ENCODE measurements around the gene IFNGR2. TPM values are rescaled to one million over a fixed set of nuclear protein-coding genes. Genes with fewer than 3 reads are reported as not detected.

The IFNGR2 gene
- total and polyA plus RNA-seq, 2 of the 13 experiments (the other 11 are each of a cell fraction or from before 2014, with no cell fraction given), result 61.3 to 117 TPM

DNA sequence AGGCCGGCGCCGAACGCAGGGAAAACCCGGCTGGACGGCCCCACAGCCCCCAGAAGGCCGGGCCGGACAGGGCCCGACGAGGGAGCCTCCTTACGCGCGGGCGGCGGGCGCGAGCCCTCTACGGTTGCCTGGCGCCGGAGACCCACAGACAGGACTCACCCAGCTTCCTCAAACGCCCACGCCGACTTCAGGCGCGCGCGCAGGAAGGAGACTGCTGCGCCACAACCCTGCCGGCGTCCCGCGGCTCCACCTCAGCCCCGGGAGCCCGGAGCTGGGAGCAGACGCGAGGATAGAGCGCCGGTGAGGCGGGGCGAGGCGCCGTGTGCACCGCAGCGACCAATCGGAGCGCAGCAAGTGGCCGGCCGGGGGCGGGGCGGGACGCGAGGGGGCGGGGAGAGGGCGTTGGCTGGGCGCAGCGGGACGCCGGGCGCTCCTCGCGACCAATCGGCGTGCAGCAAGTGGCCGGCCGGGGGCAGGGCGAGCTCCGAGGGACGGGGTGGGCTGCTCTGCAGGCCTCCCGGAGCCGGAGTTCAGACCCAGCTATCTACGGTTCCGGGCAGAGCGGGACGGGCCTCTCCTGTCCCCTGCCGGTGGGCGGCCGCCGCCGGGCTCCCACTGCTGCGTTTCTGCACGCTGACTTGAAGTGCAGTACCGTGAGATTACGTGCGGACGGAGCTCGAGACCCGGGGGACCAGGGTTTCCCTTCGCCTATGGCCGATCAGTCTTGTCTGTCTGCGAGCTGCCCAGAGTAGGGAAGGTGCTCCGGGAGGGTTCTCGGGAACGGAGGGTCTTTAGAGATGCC, 76.7 kb downstream of the IFNGR2 start, which contains the start of gene TMEM50B (continued):
- TF ChIP-seq, protein P1, sequence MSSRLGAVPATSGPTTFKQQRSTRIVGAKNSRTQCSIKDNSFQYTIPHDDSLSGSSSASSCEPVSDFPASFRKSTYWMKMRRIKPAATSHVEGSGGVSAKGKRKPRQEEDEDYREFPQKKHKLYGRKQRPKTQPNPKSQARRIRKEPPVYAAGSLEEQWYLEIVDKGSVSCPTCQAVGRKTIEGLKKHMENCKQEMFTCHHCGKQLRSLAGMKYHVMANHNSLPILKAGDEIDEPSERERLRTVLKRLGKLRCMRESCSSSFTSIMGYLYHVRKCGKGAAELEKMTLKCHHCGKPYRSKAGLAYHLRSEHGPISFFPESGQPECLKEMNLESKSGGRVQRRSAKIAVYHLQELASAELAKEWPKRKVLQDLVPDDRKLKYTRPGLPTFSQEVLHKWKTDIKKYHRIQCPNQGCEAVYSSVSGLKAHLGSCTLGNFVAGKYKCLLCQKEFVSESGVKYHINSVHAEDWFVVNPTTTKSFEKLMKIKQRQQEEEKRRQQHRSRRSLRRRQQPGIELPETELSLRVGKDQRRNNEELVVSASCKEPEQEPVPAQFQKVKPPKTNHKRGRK (CRISPR knock-in tag; IDR thresholded peaks at IDR 0.05), result no peak
- TF ChIP-seq ZFP36L2 (CRISPR knock-in tag; IDR thresholded peaks at IDR 0.05) (no peak), RFXAP (CRISPR knock-in tag; IDR thresholded peaks at IDR 0.05; ENCODE audit: borderline replicate concordance) (peak; percentile 58; the same call in 1 of the 2 replicates), CREM (IDR thresholded peaks at IDR 0.05) (0 out of 2 replicates have a peak, but pooled peaks have one; percentile 15), CREM (CRISPR knock-in tag; IDR thresholded peaks at IDR 0.05) (no peak), JDP2 (CRISPR knock-in tag; IDR thresholded peaks at IDR 0.05; ENCODE audit: borderline replicate concordance) (no peak), ZNF264 (CRISPR knock-in tag; IDR thresholded peaks at IDR 0.05) (peak; percentile 47; the same call in 1 of the 2 replicates), ZNF652 (CRISPR knock-in tag; IDR thresholded peaks at IDR 0.05; ENCODE audit: borderline replicate concordance, low read depth) (no peak), ZNF484 (CRISPR knock-in tag; IDR thresholded peaks at IDR 0.05; ENCODE audit: borderline replicate concordance, low read depth) (no peak), DNMT3B (CRISPR knock-in tag; conservative IDR thresholded peaks at IDR 0.05) (0 out of 2 replicates have a peak, but pooled peaks have one; percentile 49), SP1 (IDR thresholded peaks at IDR 0.05) (no peak), SP1 (CRISPR knock-in tag; IDR thresholded peaks at IDR 0.05) (peak; percentile 62; the same call in 1 of the 2 replicates), RFX3 (CRISPR knock-in tag; IDR thresholded peaks at IDR 0.05) (no peak), ZNF549 (CRISPR knock-in tag; IDR thresholded peaks at IDR 0.05) (no peak)
- TF ChIP-seq, protein P2, sequence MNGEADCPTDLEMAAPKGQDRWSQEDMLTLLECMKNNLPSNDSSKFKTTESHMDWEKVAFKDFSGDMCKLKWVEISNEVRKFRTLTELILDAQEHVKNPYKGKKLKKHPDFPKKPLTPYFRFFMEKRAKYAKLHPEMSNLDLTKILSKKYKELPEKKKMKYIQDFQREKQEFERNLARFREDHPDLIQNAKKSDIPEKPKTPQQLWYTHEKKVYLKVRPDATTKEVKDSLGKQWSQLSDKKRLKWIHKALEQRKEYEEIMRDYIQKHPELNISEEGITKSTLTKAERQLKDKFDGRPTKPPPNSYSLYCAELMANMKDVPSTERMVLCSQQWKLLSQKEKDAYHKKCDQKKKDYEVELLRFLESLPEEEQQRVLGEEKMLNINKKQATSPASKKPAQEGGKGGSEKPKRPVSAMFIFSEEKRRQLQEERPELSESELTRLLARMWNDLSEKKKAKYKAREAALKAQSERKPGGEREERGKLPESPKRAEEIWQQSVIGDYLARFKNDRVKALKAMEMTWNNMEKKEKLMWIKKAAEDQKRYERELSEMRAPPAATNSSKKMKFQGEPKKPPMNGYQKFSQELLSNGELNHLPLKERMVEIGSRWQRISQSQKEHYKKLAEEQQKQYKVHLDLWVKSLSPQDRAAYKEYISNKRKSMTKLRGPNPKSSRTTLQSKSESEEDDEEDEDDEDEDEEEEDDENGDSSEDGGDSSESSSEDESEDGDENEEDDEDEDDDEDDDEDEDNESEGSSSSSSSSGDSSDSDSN (CRISPR knock-in tag; IDR thresholded peaks at IDR 0.05), result peak; percentile 94
- TF ChIP-seq, protein P3, sequence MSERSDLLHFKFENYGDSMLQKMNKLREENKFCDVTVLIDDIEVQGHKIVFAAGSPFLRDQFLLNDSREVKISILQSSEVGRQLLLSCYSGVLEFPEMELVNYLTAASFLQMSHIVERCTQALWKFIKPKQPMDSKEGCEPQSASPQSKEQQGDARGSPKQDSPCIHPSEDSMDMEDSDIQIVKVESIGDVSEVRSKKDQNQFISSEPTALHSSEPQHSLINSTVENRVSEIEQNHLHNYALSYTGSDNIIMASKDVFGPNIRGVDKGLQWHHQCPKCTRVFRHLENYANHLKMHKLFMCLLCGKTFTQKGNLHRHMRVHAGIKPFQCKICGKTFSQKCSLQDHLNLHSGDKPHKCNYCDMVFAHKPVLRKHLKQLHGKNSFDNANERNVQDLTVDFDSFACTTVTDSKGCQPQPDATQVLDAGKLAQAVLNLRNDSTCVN (CRISPR knock-in tag; IDR thresholded peaks at IDR 0.05; ENCODE audit: borderline replicate concordance), result no peak; the same call in 1 of the 2 replicates
- TF ChIP-seq, protein P4, sequence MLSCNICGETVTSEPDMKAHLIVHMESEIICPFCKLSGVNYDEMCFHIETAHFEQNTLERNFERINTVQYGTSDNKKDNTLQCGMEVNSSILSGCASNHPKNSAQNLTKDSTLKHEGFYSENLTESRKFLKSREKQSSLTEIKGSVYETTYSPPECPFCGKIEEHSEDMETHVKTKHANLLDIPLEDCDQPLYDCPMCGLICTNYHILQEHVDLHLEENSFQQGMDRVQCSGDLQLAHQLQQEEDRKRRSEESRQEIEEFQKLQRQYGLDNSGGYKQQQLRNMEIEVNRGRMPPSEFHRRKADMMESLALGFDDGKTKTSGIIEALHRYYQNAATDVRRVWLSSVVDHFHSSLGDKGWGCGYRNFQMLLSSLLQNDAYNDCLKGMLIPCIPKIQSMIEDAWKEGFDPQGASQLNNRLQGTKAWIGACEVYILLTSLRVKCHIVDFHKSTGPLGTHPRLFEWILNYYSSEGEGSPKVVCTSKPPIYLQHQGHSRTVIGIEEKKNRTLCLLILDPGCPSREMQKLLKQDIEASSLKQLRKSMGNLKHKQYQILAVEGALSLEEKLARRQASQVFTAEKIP (CRISPR knock-in tag; IDR thresholded peaks at IDR 0.05; ENCODE audit: borderline replicate concordance), result no peak
- TF ChIP-seq, protein P5, sequence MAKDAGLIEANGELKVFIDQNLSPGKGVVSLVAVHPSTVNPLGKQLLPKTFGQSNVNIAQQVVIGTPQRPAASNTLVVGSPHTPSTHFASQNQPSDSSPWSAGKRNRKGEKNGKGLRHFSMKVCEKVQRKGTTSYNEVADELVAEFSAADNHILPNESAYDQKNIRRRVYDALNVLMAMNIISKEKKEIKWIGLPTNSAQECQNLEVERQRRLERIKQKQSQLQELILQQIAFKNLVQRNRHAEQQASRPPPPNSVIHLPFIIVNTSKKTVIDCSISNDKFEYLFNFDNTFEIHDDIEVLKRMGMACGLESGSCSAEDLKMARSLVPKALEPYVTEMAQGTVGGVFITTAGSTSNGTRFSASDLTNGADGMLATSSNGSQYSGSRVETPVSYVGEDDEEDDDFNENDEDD (CRISPR knock-in tag; IDR thresholded peaks at IDR 0.05; ENCODE audit: borderline replicate concordance), result no peak
- TF ChIP-seq, protein P6, sequence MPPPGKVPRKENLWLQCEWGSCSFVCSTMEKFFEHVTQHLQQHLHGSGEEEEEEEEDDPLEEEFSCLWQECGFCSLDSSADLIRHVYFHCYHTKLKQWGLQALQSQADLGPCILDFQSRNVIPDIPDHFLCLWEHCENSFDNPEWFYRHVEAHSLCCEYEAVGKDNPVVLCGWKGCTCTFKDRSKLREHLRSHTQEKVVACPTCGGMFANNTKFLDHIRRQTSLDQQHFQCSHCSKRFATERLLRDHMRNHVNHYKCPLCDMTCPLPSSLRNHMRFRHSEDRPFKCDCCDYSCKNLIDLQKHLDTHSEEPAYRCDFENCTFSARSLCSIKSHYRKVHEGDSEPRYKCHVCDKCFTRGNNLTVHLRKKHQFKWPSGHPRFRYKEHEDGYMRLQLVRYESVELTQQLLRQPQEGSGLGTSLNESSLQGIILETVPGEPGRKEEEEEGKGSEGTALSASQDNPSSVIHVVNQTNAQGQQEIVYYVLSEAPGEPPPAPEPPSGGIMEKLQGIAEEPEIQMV (CRISPR knock-in tag; IDR thresholded peaks at IDR 0.05; ENCODE audit: low read depth), result no peak

Measured in HepG2 (cell line).